HepG2 (cell line): ENCODE results near the gene LRRC72. TPM values are rescaled to one million over a fixed set of nuclear protein-coding genes. Genes with fewer than 3 reads are reported as not detected.

ENCODE experiments used
- ARNTL ChIP-seq: sonication (generic); formaldehyde crosslinking; IDR thresholded peaks from 2 replicates; pipeline ENCODE4 v1.4.0; 2020; ENCODE audit warnings: mild to moderate bottlenecking, missing genetic modification reagents
- ELF4 ChIP-seq: sonication (generic); formaldehyde crosslinking; IDR thresholded peaks from 2 replicates; pipeline ENCODE4 v1.5.0; 2020; ENCODE audit warnings: missing genetic modification reagents, mild to moderate bottlenecking, moderate library complexity, borderline replicate concordance
- GTF2F1 ChIP-seq: fragments of 150-350 bp; IDR thresholded peaks from 2 replicates; pipeline ENCODE4 v1.6.1; 2014; ENCODE audit warnings: low read length
- MAFK ChIP-seq, 2 experiments: IDR thresholded peaks in 1 of 2; conservative IDR thresholded peaks in 1 of 2; 2 replicates each; pipeline ENCODE4 v1.6.1; 2011; ENCODE audit warnings: improper control_type of control experiment in 2 of 2, low read length in 2 of 2
- PITX1 ChIP-seq: sonication (generic); formaldehyde crosslinking; IDR thresholded peaks from 2 replicates; pipeline ENCODE4 v1.5.1; 2020; ENCODE audit warnings: mild to moderate bottlenecking, missing genetic modification reagents
- RNF219 ChIP-seq: sonication (generic); formaldehyde crosslinking; IDR thresholded peaks from 2 replicates; pipeline ENCODE4 v1.5.0; 2020; ENCODE audit warnings: mild to moderate bottlenecking, missing genetic modification reagents
- SIN3B ChIP-seq: fragments of 150-350 bp; IDR thresholded peaks from 2 replicates; pipeline ENCODE4 v1.6.1; 2014; ENCODE audit warnings: low read length
- ZBTB40 ChIP-seq, 2 experiments: fragments of 450-650 bp in 1 of 2; sonication (generic) in 1 of 2; formaldehyde crosslinking in 1 of 2; IDR thresholded peaks; 2 replicates each; pipeline versions ENCODE4 v1.6.1 to v1.8.0; 2016 to 2022; ENCODE audit warnings: antibody characterized with exemption in 1 of 2, mild to moderate bottlenecking in 1 of 2, missing genetic modification reagents in 1 of 2
- ZNF879 ChIP-seq: sonication (generic); formaldehyde crosslinking; IDR thresholded peaks from 2 replicates; pipeline ENCODE4 v1.8.1; 2023; ENCODE audit warnings: missing genetic modification reagents
- polyA plus RNA-seq, 8 experiments: library from polyadenylated mRNA; depleted of rRNA in 3 of 8; stranded (reverse) in 7 of 8; unstranded in 1 of 8; fragments of >200 nt; fragmentation: Illumina TruSeq in 4 of 8; extraction: Trizol in 4 of 8; gene quantifications; 2 replicates each; pipeline versions ENCODE4 v1.2.1 to v1.2.3, GENCODE V29; 2011 to 2016; ENCODE audit warnings: low read depth in 4 of 8, missing spikeins in 1 of 8, mixed read lengths in 1 of 8; ENCODE audit not compliant: insufficient read depth in 1 of 8
- total RNA-seq, 5 experiments: library from RNA; depleted of rRNA; stranded (reverse); fragments of >200 nt; fragmentation: Illumina TruSeq; extraction: Trizol; gene quantifications; 2 replicates each; pipeline ENCODE4 v1.2.3, GENCODE V29; 2016; ENCODE audit warnings: low read depth in 1 of 5
- TF ChIP-seq, protein P1 (sequence below): sonication (generic); formaldehyde crosslinking; IDR thresholded peaks from 2 replicates; pipeline ENCODE4 v1.4.0; 2020; ENCODE audit warnings: missing genetic modification reagents, borderline replicate concordance
- TF ChIP-seq, protein P2 (sequence below): sonication (generic); formaldehyde crosslinking; IDR thresholded peaks from 2 replicates; pipeline ENCODE4 v1.5.1; 2020; ENCODE audit warnings: missing genetic modification reagents, mild to moderate bottlenecking, borderline replicate concordance

Gene LRRC72
- total and polyA plus RNA-seq, 2 of the 13 experiments (the other 11 are each of a cell fraction or from before 2014, with no cell fraction given), result not detected

DNA sequence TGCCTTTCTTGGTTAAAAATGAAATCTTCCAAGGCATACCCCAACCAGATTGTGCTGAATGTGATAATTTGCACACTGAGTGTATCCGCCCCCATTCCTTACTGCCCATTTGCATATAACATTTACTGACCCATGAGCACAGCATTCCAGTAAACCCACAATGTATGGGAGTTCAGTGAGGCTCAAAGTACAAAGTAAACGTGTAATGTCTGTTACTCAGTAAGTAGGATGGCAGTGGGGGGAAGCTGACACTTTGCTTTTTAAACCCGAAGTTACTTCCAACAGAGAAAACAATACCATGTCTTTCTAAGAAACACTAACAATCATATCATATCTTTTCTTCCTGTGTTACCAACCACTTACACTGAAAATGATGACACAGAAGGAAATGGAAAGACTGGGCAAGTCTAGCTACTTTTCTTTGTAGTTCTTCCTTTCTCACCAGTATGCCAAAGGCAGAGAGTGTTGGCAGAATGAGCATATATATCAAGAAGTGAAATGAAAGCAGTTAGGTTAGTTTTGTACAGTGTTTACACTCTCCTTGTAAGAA, 34.0 kb upstream of the LRRC72 start (continued):
- TF ChIP-seq, protein P1, sequence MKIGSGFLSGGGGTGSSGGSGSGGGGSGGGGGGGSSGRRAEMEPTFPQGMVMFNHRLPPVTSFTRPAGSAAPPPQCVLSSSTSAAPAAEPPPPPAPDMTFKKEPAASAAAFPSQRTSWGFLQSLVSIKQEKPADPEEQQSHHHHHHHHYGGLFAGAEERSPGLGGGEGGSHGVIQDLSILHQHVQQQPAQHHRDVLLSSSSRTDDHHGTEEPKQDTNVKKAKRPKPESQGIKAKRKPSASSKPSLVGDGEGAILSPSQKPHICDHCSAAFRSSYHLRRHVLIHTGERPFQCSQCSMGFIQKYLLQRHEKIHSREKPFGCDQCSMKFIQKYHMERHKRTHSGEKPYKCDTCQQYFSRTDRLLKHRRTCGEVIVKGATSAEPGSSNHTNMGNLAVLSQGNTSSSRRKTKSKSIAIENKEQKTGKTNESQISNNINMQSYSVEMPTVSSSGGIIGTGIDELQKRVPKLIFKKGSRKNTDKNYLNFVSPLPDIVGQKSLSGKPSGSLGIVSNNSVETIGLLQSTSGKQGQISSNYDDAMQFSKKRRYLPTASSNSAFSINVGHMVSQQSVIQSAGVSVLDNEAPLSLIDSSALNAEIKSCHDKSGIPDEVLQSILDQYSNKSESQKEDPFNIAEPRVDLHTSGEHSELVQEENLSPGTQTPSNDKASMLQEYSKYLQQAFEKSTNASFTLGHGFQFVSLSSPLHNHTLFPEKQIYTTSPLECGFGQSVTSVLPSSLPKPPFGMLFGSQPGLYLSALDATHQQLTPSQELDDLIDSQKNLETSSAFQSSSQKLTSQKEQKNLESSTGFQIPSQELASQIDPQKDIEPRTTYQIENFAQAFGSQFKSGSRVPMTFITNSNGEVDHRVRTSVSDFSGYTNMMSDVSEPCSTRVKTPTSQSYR (CRISPR knock-in tag), result peak; percentile 89
- TF ChIP-seq SIN3B (no peak), ELF4 (CRISPR knock-in tag) (no peak), ZBTB40 (IDR thresholded peaks at IDR 0.05) (no peak), ZBTB40 (CRISPR knock-in tag; IDR thresholded peaks at IDR 0.05) (no peak), ZNF879 (CRISPR knock-in tag) (no peak), PITX1 (CRISPR knock-in tag) (no peak), ARNTL (CRISPR knock-in tag) (no peak), RNF219 (CRISPR knock-in tag) (no peak), MAFK (conservative IDR thresholded peaks at IDR 0.05 in 1 of 2, IDR thresholded peaks at IDR 0.05 in 1 of 2; ENCODE audit: low read length in 2 of 2) (peak in 1 of 2 experiments; percentile 63; a peak in 3 of 4 replicates), GTF2F1 (no peak)
- TF ChIP-seq, protein P2, sequence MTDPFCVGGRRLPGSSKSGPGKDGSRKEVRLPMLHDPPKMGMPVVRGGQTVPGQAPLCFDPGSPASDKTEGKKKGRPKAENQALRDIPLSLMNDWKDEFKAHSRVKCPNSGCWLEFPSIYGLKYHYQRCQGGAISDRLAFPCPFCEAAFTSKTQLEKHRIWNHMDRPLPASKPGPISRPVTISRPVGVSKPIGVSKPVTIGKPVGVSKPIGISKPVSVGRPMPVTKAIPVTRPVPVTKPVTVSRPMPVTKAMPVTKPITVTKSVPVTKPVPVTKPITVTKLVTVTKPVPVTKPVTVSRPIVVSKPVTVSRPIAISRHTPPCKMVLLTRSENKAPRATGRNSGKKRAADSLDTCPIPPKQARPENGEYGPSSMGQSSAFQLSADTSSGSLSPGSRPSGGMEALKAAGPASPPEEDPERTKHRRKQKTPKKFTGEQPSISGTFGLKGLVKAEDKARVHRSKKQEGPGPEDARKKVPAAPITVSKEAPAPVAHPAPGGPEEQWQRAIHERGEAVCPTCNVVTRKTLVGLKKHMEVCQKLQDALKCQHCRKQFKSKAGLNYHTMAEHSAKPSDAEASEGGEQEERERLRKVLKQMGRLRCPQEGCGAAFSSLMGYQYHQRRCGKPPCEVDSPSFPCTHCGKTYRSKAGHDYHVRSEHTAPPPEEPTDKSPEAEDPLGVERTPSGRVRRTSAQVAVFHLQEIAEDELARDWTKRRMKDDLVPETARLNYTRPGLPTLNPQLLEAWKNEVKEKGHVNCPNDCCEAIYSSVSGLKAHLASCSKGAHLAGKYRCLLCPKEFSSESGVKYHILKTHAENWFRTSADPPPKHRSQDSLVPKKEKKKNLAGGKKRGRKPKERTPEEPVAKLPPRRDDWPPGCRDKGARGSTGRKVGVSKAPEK (CRISPR knock-in tag), result no peak
